Mesenteric fat pad (tissue), 1 donor: ENCODE measurements around the gene LMBRD2. TPM values are rescaled to one million over a fixed set of nuclear protein-coding genes. Genes with fewer than 3 reads are reported as not detected.
"Not testable (repeated sequence)": the region's sequence is repeated elsewhere in the genome, so short reads cannot be mapped to it uniquely, and the experiment has no call there.

ENCODE experiments used
- DNase-seq: peaks from one replicate; pipeline ENCODE4 v3.0.0-alpha.2; 2020; ENCODE audit warnings: low spot score
- total RNA-seq: library from RNA; stranded (reverse); fragmentation: NEBNext Ultra II Directional; extraction: Animal tissue kit (Norgen Biotek cat#: 25700); gene quantifications from one replicate; pipeline ENCODE4 v1.2.1, GENCODE V29; 2021
- donor health status: DM: yes; HTN: yes; CAD: no.

The LMBRD2 gene
- total RNA-seq, 1 donor from 2014 or later: 8.5 TPM

DNA sequence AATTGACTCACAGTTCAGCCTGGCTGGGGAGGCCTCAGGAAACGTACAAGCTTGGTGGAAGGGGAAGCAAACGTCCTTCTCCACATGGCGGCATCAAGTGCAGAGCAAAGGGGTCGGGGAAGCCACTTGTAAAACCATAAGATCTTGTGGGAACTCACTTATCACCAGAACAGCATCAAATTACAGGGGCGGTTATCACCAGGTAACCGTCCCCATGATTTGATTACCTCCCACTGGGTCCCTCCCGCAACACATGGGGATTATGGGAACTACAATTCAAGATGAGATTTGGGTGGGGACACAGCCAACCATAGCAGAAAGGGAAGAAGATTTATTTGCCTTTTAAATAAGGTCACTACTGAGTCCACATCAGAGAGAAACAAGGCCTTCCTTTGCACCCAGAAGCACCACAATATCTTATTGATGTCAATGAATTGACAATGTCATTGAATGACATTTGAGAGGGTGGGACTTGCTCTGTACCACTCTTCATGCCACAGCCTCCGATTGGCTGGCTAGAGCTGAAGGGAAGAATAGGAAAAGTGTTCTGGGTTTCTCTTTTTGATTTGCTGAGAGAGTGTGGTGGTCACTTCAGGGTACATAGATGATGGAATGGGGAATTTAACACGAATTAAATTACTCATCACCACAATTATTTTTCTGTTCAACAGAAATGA lies 11.3 kb upstream of the LMBRD2 start:
- DNase-seq: no peak

GRCh38 chr5:36161361-36161760 lies 9.7 kb upstream of the LMBRD2 start:
- no peak for DNase-seq

DNA sequence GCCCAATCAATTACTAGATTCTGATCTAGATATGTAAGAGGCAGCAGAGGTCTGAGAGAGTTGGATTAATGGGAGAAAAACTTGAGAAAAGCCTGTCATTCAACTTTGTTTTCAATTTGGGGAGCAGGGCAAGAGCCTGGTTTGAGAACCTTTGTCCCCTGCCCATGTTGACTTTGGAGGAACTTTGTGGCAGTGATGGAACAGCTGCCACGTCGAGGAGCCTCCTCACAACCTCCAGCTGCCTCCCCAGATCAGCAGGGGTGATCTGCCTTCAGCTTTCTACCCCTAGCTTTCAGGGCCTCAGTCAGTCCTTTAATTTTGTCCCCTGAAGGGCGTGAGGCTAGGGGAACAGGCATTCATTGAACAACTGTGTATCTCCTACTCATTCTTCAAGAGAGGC lies 8.9 kb upstream of the LMBRD2 start:
- no peak for DNase-seq

GRCh38 chr5:36158144-36158543 lies 6.5 kb upstream of the LMBRD2 start:
- DNase-seq: no peak

GRCh38 chr5:36156619-36157018 lies 4.9 kb upstream of the LMBRD2 start:
- DNase-seq: no peak

- DNase-seq: no peak
These were observed 4.5 kb upstream of the LMBRD2 start for GRCh38 chr5:36156121-36156601.

GRCh38 chr5:36155291-36155690 lies 3.6 kb upstream of the LMBRD2 start:
- no peak for DNase-seq

GRCh38 chr5:36153726-36154125 lies 2.0 kb upstream of the LMBRD2 start:
- no peak for DNase-seq

- DNase-seq: no peak
These were observed 1.6 kb upstream of the LMBRD2 start for GRCh38 chr5:36153298-36153677.

GRCh38 chr5:36152324-36153297 lies 924 bp upstream of the LMBRD2 start:
- no peak for DNase-seq

GRCh38 chr5:36150676-36151433 lies 832 bp downstream of the LMBRD2 start:
- DNase-seq: no peak

DNA sequence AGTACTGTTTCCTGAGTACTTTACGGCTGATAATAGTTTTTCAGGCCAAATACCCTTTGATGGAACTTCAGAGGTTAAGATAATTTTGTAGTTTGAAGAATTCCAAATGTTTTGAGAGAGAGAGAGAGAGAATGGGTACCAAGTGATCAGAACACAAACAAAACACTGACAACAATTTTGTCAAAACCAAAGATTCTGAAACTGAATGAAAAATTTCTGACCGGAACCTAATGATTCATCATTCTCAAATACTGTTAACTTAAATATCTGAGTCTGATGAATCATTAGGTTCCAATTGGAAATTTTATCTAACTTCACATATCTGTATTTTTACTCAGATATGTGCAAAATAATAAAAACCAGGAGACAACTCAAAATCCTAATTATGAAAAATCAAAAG lies 4.0 kb downstream of the LMBRD2 start:
- no peak for DNase-seq

- DNase-seq: no peak
These were observed 5.3 kb downstream of the LMBRD2 start for GRCh38 chr5:36146390-36146789.

GRCh38 chr5:36145311-36145710 lies 6.4 kb downstream of the LMBRD2 start:
- DNase-seq: no peak

DNA sequence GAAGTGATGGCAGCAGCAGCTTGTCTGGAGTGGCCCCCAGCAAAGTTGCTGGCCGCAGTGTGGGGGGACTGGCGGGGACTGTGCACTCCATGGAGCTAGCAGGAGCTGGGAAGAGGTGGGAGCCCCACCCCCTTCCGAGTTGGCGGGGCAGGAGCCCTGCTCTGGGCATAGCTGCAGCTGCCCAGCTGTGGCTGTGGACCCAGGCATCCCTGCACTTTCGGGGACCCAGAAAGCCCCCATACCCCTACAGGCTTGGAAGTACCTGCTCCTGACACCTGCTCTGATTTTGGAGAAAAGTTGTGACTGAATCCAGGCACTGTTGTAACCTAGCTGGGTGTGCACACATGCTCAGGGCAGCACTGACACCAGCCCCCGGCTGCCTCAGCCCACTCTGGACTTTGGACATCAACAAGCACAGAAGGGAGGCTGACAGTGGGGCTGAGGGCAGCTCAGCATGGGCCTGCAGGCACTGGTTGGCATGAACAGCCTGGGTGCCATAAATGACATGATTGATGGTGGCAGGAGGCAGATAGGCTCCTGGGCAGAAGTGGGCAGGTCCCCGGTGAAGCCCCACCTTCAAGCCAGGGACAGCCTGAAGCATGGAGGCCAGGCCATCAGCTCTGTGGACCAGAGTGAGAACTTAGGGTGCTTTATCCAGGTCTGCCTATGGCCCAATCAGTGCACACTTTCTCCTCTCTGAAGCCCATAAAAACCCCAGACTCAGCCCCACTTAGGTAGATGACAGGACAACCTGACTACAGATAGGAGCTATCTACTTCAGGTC lies 12.6 kb downstream of the LMBRD2 start:
- DNase-seq: no peak

- no peak for DNase-seq
These were observed 15.1 kb downstream of the LMBRD2 start for GRCh38 chr5:36136581-36136980.

GRCh38 chr5:36135988-36136387 lies 15.7 kb downstream of the LMBRD2 start:
- DNase-seq: no peak

DNA sequence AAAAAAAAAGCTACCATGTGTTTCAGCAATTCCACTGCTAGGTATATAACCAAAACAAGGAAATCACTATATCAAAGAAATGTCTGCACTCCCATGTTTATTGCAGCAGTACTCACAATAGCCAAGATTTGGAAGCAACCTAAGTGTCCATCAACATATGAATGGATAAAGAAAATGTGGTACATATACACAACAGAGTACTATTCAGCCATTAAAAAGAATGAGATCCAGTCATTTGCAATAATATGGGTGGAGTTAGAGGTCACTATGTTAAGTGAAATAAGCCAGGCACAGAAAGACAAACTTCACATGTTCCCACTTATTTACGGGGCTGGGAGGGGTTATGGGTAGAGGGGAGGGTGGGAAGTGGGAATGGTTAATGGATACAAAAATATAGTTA lies 18.7 kb downstream of the LMBRD2 start:
- DNase-seq: not testable (repeated sequence)

GRCh38 chr5:36129666-36130065 lies 22.0 kb downstream of the LMBRD2 start:
- not testable (repeated sequence) for DNase-seq

- no peak for DNase-seq
These were observed 22.9 kb downstream of the LMBRD2 start for GRCh38 chr5:36128795-36129194.

GRCh38 chr5:36125868-36126267 lies 25.8 kb downstream of the LMBRD2 start:
- DNase-seq: no peak
